Liver (tissue), 3 donors: ENCODE results near the gene EPB41L4B.

ENCODE experiments used
- ATF3 ChIP-seq: IDR thresholded peaks from 2 replicates; pipeline ENCODE4 v1.6.1; 2016; ENCODE audit warnings: antibody characterized with exemption
- CTCF ChIP-seq: fragments of 150-350 bp; IDR thresholded peaks from 2 replicates; pipeline ENCODE4 v1.5.1; 2017; ENCODE audit warnings: improper control_type of control experiment, low read depth, low read length; ENCODE audit not compliant: missing input control
- EGR1 ChIP-seq, 2 donors: IDR thresholded peaks; 2 replicates each; pipeline ENCODE4 v1.6.1; 2016 to 2018; ENCODE audit warnings: antibody characterized with exemption in 2 of 2, low read depth in 2 of 2
- FOXA1 ChIP-seq: IDR thresholded peaks from 2 replicates; pipeline ENCODE4 v1.6.1; 2016; ENCODE audit warnings: antibody characterized with exemption
- HNF4G ChIP-seq: IDR thresholded peaks from 2 replicates; pipeline ENCODE4 v1.6.1; 2016; ENCODE audit warnings: antibody characterized with exemption
- JUND ChIP-seq, 2 donors: IDR thresholded peaks; 2 replicates each; pipeline ENCODE4 v1.6.1; 2016; ENCODE audit warnings: antibody characterized with exemption in 2 of 2
- MAX ChIP-seq: IDR thresholded peaks from 2 replicates; pipeline ENCODE4 v1.6.1; 2016; ENCODE audit warnings: antibody characterized with exemption
- NR2F2 ChIP-seq: IDR thresholded peaks from 2 replicates; pipeline ENCODE4 v1.6.1; 2016; ENCODE audit warnings: antibody characterized with exemption
- RAD21 ChIP-seq, 2 donors: IDR thresholded peaks; 2 replicates each; pipeline ENCODE4 v1.6.1; 2016; ENCODE audit warnings: antibody characterized with exemption in 2 of 2, mild to moderate bottlenecking in 2 of 2
- REST ChIP-seq: IDR thresholded peaks from 2 replicates; pipeline ENCODE4 v1.6.1; 2016; ENCODE audit warnings: antibody characterized with exemption, mild to moderate bottlenecking
- RXRA ChIP-seq, 2 donors: IDR thresholded peaks; 2 replicates each; pipeline ENCODE4 v1.6.1; 2017 to 2018; ENCODE audit warnings: antibody characterized with exemption in 2 of 2, mild to moderate bottlenecking in 1 of 2
- SP1 ChIP-seq: IDR thresholded peaks from 2 replicates; pipeline ENCODE4 v1.6.1; 2018; ENCODE audit warnings: antibody characterized with exemption, mild to moderate bottlenecking
- TAF1 ChIP-seq: conservative IDR thresholded peaks from 2 replicates; pipeline ENCODE4 v1.6.1; 2016; ENCODE audit warnings: antibody characterized with exemption, mild to moderate bottlenecking
- YY1 ChIP-seq: IDR thresholded peaks from 2 replicates; pipeline ENCODE4 v1.6.1; 2016; ENCODE audit warnings: antibody characterized with exemption, mild to moderate bottlenecking
- donor health status: healthy.
- donor health status: healthy.

GRCh38 chr9:109311731-109312130, 9.1 kb downstream of the EPB41L4B start:
- no peak for TF ChIP-seq CTCF
- no peak for TF ChIP-seq FOXA1
- TF ChIP-seq ATF3: no peak
- no peak for TF ChIP-seq REST
- no peak for TF ChIP-seq JUND (IDR thresholded peaks at IDR 0.05)
- TF ChIP-seq TAF1: no peak
- TF ChIP-seq RXRA (IDR thresholded peaks at IDR 0.05): no peak
- no peak for TF ChIP-seq EGR1 (IDR thresholded peaks at IDR 0.05; ENCODE audit: low read depth in 2 of 2)
- no peak for TF ChIP-seq RAD21 (IDR thresholded peaks at IDR 0.05)
- no peak for TF ChIP-seq YY1
- no peak for TF ChIP-seq NR2F2
- no peak for TF ChIP-seq MAX
- no peak for TF ChIP-seq SP1
- TF ChIP-seq HNF4G: no peak
